ENCODE results near the gene MFF.

MFF gene

GRCh38 chr2:227406177-227407031 lies 81.4 kb downstream of the MFF start:
- peak; percentile 53 for DNase-seq (ENCODE audit: extremely low spot score)
- POLR2A ChIA-PET: no interaction called here
- CTCF ChIA-PET: interaction anchor here (0.6 to 3.3 kb wide), 23 partner anchors 9 to 403 kb away, joined by 3 to 39 read pairs (median 4); partner anchors contain the start of genes AGFG1, SCYGR1 and TM4SF20
- TF ChIP-seq CTCF (IDR thresholded peaks at IDR 0.05; ENCODE audit: control extremely low read depth, extremely low read depth, low read depth, missing control alignments): peak; percentile 84
